Endothelial cell of umbilical vein (primary cell): ENCODE measurements around the gene EPHA4. TPM values are rescaled to one million over a fixed set of nuclear protein-coding genes. Genes with fewer than 3 reads are reported as not detected.

Source experiments
- BruUV-seq: library from RNA; stranded (reverse); fragments of 400-500 nt; replicated peaks from 2 replicates; lab custom pipeline; 2021; lab: Mats Ljungman, UMichigan
- CTCF ChIA-PET: fragments of 300-600, 350-600 bp; sonication (Branson Sonifier 250); formaldehyde crosslinking; loops from one replicate; lab custom pipeline; 2021; ENCODE audit warnings: antibody characterized with exemption, inconsistent platforms; lab: Charles Lee
- POLR2A ChIA-PET: fragments of 300-600, 350-600 bp; sonication (Branson Sonifier 250); formaldehyde crosslinking; loops from one replicate; lab custom pipeline; 2021; ENCODE audit warnings: antibody characterized with exemption, inconsistent platforms; lab: Charles Lee
- DNase-seq: peaks from one replicate; pipeline ENCODE4 v3.0.0-alpha.2; 2011; ENCODE audit warnings: low read depth, low spot score
- FAIRE-seq: peaks from 2 replicates; lab custom pipeline; 2011; peaks lifted over from hg19 to GRCh38; lab: Jason Lieb, UNC
- H2AFZ ChIP-seq: 2 replicates; pipeline ENCODE4 v1.6.0; 2012; ENCODE audit warnings: low read depth, low read length, control low read depth, inconsistent platforms
- H3K27ac ChIP-seq: 2 replicates; pipeline ENCODE4 v1.5.1; 2011; ENCODE audit warnings: low read depth, mild to moderate bottlenecking, control low read depth, low read length, moderate library complexity; ENCODE audit not compliant: insufficient read depth
- H3K27me3 ChIP-seq, 2 experiments: 2 replicates each; pipeline versions ENCODE4 v1.6.0 to v1.6.1; 2011; ENCODE audit warnings: low read length in 2 of 2, mixed read lengths in 1 of 2; ENCODE audit not compliant: control insufficient read depth in 2 of 2, insufficient read depth in 2 of 2
- H3K36me3 ChIP-seq, 2 experiments: 2 replicates in 1 of 2; 3 replicates in 1 of 2; pipeline ENCODE4 v1.5.1; 2011; ENCODE audit warnings: low read length in 2 of 2, mild to moderate bottlenecking in 1 of 2, moderate library complexity in 1 of 2; ENCODE audit not compliant: control insufficient read depth in 2 of 2, insufficient read depth in 2 of 2; ENCODE audit errors: extremely low read depth in 1 of 2
- H3K4me1 ChIP-seq: 3 replicates; pipeline ENCODE4 v1.5.1; 2011; ENCODE audit warnings: mild to moderate bottlenecking, low read length; ENCODE audit not compliant: control insufficient read depth, insufficient read depth; ENCODE audit errors: extremely low read depth
- H3K4me2 ChIP-seq: 2 replicates; pipeline ENCODE4 v1.6.1; 2011; ENCODE audit warnings: low read length, control low read depth, mixed read lengths; ENCODE audit not compliant: insufficient read depth
- H3K4me3 ChIP-seq, 3 experiments: fragments of 200-600 bp in 1 of 3; sonication (generic), shearing (Covaris generic) in 1 of 3; replicated peaks in 1 of 3; 2 replicates each; pipeline ENCODE4 v1.5.1; 2011 to 2016; ENCODE audit warnings: control low read depth in 3 of 3, low read length in 3 of 3, mild to moderate bottlenecking in 2 of 3, inconsistent platforms in 1 of 3, low read depth in 1 of 3, moderate library complexity in 1 of 3; ENCODE audit not compliant: insufficient read depth in 1 of 3
- H3K79me2 ChIP-seq: 2 replicates; pipeline ENCODE4 v1.6.0; 2012; ENCODE audit warnings: low read length, inconsistent platforms; ENCODE audit not compliant: control insufficient read depth, insufficient read depth
- H3K9ac ChIP-seq: replicated peaks from 2 replicates; pipeline ENCODE3; 2011; ENCODE audit warnings: low read length, control low read depth; ENCODE audit not compliant: insufficient read depth; ENCODE audit errors: extremely low read depth
- H3K9me1 ChIP-seq: replicated peaks from 3 replicates; pipeline ENCODE4 v1.6.0; 2011; ENCODE audit warnings: mild to moderate bottlenecking, low read length; ENCODE audit not compliant: control insufficient read depth, insufficient read depth; ENCODE audit errors: extremely low read depth
- H3K9me3 ChIP-seq: replicated peaks from 2 replicates; pipeline ENCODE4 v1.5.1; 2012; ENCODE audit warnings: low read length, inconsistent platforms; ENCODE audit not compliant: control insufficient read depth, insufficient read depth
- H4K20me1 ChIP-seq: replicated peaks from 2 replicates; pipeline ENCODE3; 2011; ENCODE audit warnings: mild to moderate bottlenecking, low read length; ENCODE audit not compliant: control insufficient read depth, insufficient read depth; ENCODE audit errors: extremely low read depth
- EZH2 ChIP-seq: IDR thresholded peaks from 2 replicates; pipeline ENCODE4 v1.6.1; 2012; ENCODE audit warnings: borderline replicate concordance, low read depth, mild to moderate bottlenecking, moderate library complexity, low read length, inconsistent platforms; ENCODE audit not compliant: severe bottlenecking
- FOS ChIP-seq: IDR thresholded peaks from 2 replicates; pipeline ENCODE4 v1.6.1; 2011; ENCODE audit warnings: mild to moderate bottlenecking, low read length, moderate library complexity, borderline replicate concordance; ENCODE audit not compliant: insufficient read depth
- GATA2 ChIP-seq: IDR thresholded peaks from 2 replicates; pipeline ENCODE4 v1.7.0; 2011; ENCODE audit warnings: low read depth, mild to moderate bottlenecking, moderate library complexity, mixed read lengths, low read length; ENCODE audit not compliant: insufficient read length, insufficient read depth
- JUN ChIP-seq: IDR thresholded peaks from 2 replicates; pipeline ENCODE4 v1.6.1; 2011; ENCODE audit warnings: borderline replicate concordance, low read depth; ENCODE audit not compliant: insufficient read length, insufficient read depth
- MAX ChIP-seq: IDR thresholded peaks from 2 replicates; pipeline ENCODE4 v1.6.1; 2011; ENCODE audit not compliant: insufficient read depth, insufficient read length
- MYC ChIP-seq: IDR thresholded peaks from one replicate; pipeline ENCODE4 v1.6.1; 2011; ENCODE audit warnings: mild to moderate bottlenecking, low read depth, low read length
- POLR2A ChIP-seq: IDR thresholded peaks from 2 replicates; pipeline ENCODE4 v1.6.1; 2012; ENCODE audit warnings: low read depth, mild to moderate bottlenecking, control low read depth, low read length
- POLR2AphosphoS5 ChIP-seq: IDR thresholded peaks from 2 replicates; pipeline ENCODE4 v1.6.1; 2012; ENCODE audit warnings: low read depth, mild to moderate bottlenecking, control low read depth, low read length, moderate library complexity; ENCODE audit not compliant: insufficient read depth
- dilution Hi-C: fragments of 300-500 bp; cut with MboI; formaldehyde crosslinking; loops from one replicate; pipeline ENCODE4 v1.15.0; 2019; ENCODE audit warnings: low sequenced_read_pairs; ENCODE audit not compliant: extremely low pct_ligation_motif_present
- intact Hi-C: fragments of 100-400 bp; cut with micrococcal nuclease; formaldehyde crosslinking; loops from one replicate; pipeline ENCODE4 v1.10.0; 2022
- polyA plus RNA-seq, 4 experiments: library from polyadenylated mRNA; depleted of rRNA in 3 of 4; stranded (reverse) in 3 of 4; unstranded in 1 of 4; fragments of >200 nt; gene quantifications; 2 replicates each; pipeline versions ENCODE4 v1.2.1 to v1.2.3, GENCODE V29; 2011 to 2012; ENCODE audit warnings: missing spikeins in 1 of 4
- total RNA-seq: library from RNA; stranded (reverse); gene quantifications from 2 replicates; pipeline ENCODE4 v1.2.3, GENCODE V29; 2021
- TF ChIP-seq, protein P1 (sequence below), 2 donors: IDR thresholded peaks; 1 replicate in 1 of 2; 2 replicates in 1 of 2; pipeline ENCODE4 v1.5.1; 2011; ENCODE audit warnings: low read length in 2 of 2, mild to moderate bottlenecking in 2 of 2, moderate library complexity in 2 of 2, control low read depth in 1 of 2, inconsistent platforms in 1 of 2, low read depth in 1 of 2; ENCODE audit not compliant: insufficient read depth in 1 of 2; ENCODE audit errors: extremely low read depth in 1 of 2

The EPHA4 gene
- total and polyA plus RNA-seq, 2 donors (not counting 3 experiments of a cell fraction or from before 2014, with no cell fraction given) = 11.9 to 19.8 TPM

DNA sequence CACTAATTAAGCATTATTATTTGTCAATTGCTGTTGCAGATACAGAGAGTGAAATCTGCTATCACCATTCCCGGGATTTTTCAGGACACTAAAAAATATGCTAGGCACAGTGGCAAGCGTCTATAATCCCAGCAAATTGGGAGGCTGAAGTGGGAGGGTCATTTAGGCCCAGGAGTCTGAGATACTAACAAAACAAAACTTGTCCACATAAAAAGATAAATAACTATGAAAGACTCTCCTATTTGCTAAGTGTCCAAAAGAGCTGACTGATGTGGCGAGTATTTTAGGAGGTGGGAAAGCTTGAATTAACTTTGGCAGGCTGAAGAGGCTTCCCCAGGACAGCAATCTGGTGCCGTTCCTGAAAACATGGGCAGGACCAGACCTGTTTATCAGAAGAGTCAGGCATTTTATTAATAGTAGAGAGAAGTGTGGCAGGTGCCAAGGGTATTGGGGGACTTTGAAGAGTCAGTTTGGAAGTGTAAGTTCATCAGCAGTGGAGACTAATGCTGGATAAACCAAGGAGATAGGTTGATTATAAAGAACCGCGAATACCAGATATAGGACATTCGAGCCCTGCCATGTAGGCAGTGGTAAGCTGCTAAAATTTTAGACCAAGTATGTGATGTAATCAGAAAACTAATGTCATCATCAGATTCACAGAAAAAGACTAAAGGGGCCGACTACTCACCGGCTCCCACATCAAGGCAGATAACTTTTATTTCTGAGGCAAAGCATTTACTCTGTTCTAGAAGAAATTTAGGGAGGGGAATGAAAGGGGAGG is 201.8 kb downstream of the EPHA4 start:
- no peaks in the 10 kb centered on the region for H3K79me2 ChIP-seq
- dilution Hi-C loops = no loop called here
- CTCF ChIA-PET = interaction anchor here (1.1 kb wide), 1 partner anchor 21 kb away, joined by 3 read pairs; no protein-coding TSS in a partner anchor
- DNase-seq = no peak
- no TSS peak for BruUV-seq
- no peak for TF ChIP-seq FOS
- no peak for TF ChIP-seq POLR2AphosphoS5
- no peak for TF ChIP-seq JUN
- no peak for TF ChIP-seq POLR2A
- no peak for TF ChIP-seq MYC
- TF ChIP-seq, protein P1, sequence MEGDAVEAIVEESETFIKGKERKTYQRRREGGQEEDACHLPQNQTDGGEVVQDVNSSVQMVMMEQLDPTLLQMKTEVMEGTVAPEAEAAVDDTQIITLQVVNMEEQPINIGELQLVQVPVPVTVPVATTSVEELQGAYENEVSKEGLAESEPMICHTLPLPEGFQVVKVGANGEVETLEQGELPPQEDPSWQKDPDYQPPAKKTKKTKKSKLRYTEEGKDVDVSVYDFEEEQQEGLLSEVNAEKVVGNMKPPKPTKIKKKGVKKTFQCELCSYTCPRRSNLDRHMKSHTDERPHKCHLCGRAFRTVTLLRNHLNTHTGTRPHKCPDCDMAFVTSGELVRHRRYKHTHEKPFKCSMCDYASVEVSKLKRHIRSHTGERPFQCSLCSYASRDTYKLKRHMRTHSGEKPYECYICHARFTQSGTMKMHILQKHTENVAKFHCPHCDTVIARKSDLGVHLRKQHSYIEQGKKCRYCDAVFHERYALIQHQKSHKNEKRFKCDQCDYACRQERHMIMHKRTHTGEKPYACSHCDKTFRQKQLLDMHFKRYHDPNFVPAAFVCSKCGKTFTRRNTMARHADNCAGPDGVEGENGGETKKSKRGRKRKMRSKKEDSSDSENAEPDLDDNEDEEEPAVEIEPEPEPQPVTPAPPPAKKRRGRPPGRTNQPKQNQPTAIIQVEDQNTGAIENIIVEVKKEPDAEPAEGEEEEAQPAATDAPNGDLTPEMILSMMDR (IDR thresholded peaks at IDR 0.05; ENCODE audit: extremely low read depth in 1 of 2, insufficient read depth in 1 of 2, low read depth in 1 of 2, low read length in 2 of 2) = no peak
- no peak for TF ChIP-seq GATA2
- TF ChIP-seq MAX = no peak
- no peak for TF ChIP-seq EZH2
- peaks cover 0 to 2% of the 10 kb centered on the region in 2 experiments for H3K27me3 ChIP-seq
- no peak overlapping the region for H3K27ac ChIP-seq
- H2AFZ ChIP-seq = no peak overlapping the region
- no peak overlapping the region for H3K4me3 ChIP-seq
- POLR2A ChIA-PET = no interaction called here
- no peaks in the 10 kb centered on the region for H3K4me1 ChIP-seq
- no peaks in the 10 kb centered on the region for H4K20me1 ChIP-seq
- no peak overlapping the region for H3K4me2 ChIP-seq
- H3K9ac ChIP-seq = no peak overlapping the region
- H3K36me3 ChIP-seq = no peaks in the 10 kb centered on the region
- H3K9me1 ChIP-seq = no peaks in the 10 kb centered on the region
- intact Hi-C loops = loop anchor here (10.0 kb wide), 1 partner anchor 685 kb away; no protein-coding TSS in a partner anchor
- no peak for FAIRE-seq
- H3K9me3 ChIP-seq = no peaks in the 10 kb centered on the region
